H1 (cell line): Measurements from ENCODE around the gene PGBD5. TPM values are rescaled to one million over a fixed set of nuclear protein-coding genes. Genes with fewer than 3 reads are reported as not detected.

Source experiments
- CTCF ChIA-PET: fragments of 300-600 bp; sonication (Branson Sonifier 250); formaldehyde crosslinking; loops from one replicate; lab custom pipeline; 2021; ENCODE audit not compliant: partially characterized antibody; lab: Charles Lee
- POLR2A ChIA-PET: fragments of 300-600 bp; sonication (Branson Sonifier 250); formaldehyde crosslinking; loops from one replicate; lab custom pipeline; 2021; ENCODE audit warnings: inconsistent platforms; ENCODE audit not compliant: partially characterized antibody; lab: Charles Lee
- DNase-seq, 2 experiments: peaks; one replicate each; pipeline versions ENCODE4 v3.0.0 to v3.0.0-alpha.2; 2010 to 2022; ENCODE audit warnings: low spot score in 2 of 2, low read depth in 1 of 2, mixed read lengths in 1 of 2
- FAIRE-seq: peaks from 2 replicates; lab custom pipeline; 2011; peaks lifted over from hg19 to GRCh38; lab: Jason Lieb, UNC
- H2AFZ ChIP-seq: 2 replicates; pipeline ENCODE4 v1.8.1; 2012; ENCODE audit warnings: low read length, inconsistent platforms
- H2AK5ac ChIP-seq: 2 replicates; pipeline ENCODE4 v1.6.1; 2013; ENCODE audit warnings: low read depth, low read length
- H2BK120ac ChIP-seq: replicated peaks from 2 replicates; pipeline ENCODE3; 2013; ENCODE audit warnings: low read depth, low read length, inconsistent platforms
- H2BK12ac ChIP-seq: 2 replicates; pipeline ENCODE4 v1.6.1; 2013; ENCODE audit warnings: low read depth, low read length
- H2BK15ac ChIP-seq: 2 replicates; pipeline ENCODE4 v1.6.1; 2013; ENCODE audit warnings: low read length
- H2BK20ac ChIP-seq: 2 replicates; pipeline ENCODE4 v1.6.1; 2013; ENCODE audit warnings: low read length
- H2BK5ac ChIP-seq: 2 replicates; pipeline ENCODE4 v1.6.1; 2013; ENCODE audit warnings: low read depth, low read length
- H3K14ac ChIP-seq: 2 replicates; pipeline ENCODE4 v1.6.1; 2013; ENCODE audit warnings: inconsistent platforms; ENCODE audit not compliant: insufficient read length
- H3K18ac ChIP-seq: 2 replicates; pipeline ENCODE4 v1.6.1; 2013; ENCODE audit warnings: low read length; ENCODE audit errors: extremely low read depth
- H3K23ac ChIP-seq: 2 replicates; pipeline ENCODE4 v1.6.1; 2013; ENCODE audit warnings: inconsistent platforms; ENCODE audit not compliant: insufficient read length
- H3K23me2 ChIP-seq: 2 replicates; pipeline ENCODE4 v1.6.1; 2013; ENCODE audit warnings: low read depth, low read length
- H3K27ac ChIP-seq: 2 replicates; pipeline ENCODE4 v1.6.1; 2011; ENCODE audit warnings: low read depth, low read length, inconsistent platforms
- H3K27me3 ChIP-seq, 4 experiments: replicated peaks in 1 of 4; 1 replicate in 1 of 4; 2 replicates in 3 of 4; pipeline versions ENCODE4 v1.6.1 to v1.8.1; 2011 to 2013; ENCODE audit warnings: low read length in 3 of 4, mild to moderate bottlenecking in 3 of 4, inconsistent platforms in 2 of 4, mixed read lengths in 2 of 4, moderate library complexity in 1 of 4; ENCODE audit not compliant: control insufficient read depth in 3 of 4, insufficient read depth in 3 of 4; ENCODE audit errors: extremely low read depth in 1 of 4
- H3K36me3 ChIP-seq, 4 experiments: 2 replicates each; pipeline versions ENCODE4 v1.6.1 to v1.8.1; 2011 to 2013; ENCODE audit warnings: mild to moderate bottlenecking in 4 of 4, low read length in 3 of 4, moderate library complexity in 2 of 4, control low read depth in 1 of 4, inconsistent platforms in 1 of 4; ENCODE audit not compliant: insufficient read depth in 4 of 4, control insufficient read depth in 2 of 4
- H3K4ac ChIP-seq: replicated peaks from 2 replicates; pipeline ENCODE3; 2013; ENCODE audit warnings: low read length, low read depth, mixed read lengths, inconsistent platforms; ENCODE audit not compliant: insufficient read length
- H3K4me1 ChIP-seq, 4 experiments: replicated peaks in 1 of 4; 1 replicate in 1 of 4; 2 replicates in 3 of 4; pipeline versions ENCODE4 v1.6.1 to v1.8.1; 2011 to 2013; ENCODE audit warnings: low read length in 3 of 4, inconsistent platforms in 2 of 4, mixed read lengths in 1 of 4; ENCODE audit not compliant: insufficient read depth in 4 of 4, control insufficient read depth in 3 of 4
- H3K4me2 ChIP-seq, 2 experiments: 2 replicates each; pipeline versions ENCODE4 v1.6.1 to v1.8.1; 2011 to 2013; ENCODE audit warnings: low read depth in 2 of 2, low read length in 2 of 2, control low read depth in 1 of 2, inconsistent platforms in 1 of 2, mild to moderate bottlenecking in 1 of 2; ENCODE audit not compliant: insufficient read depth in 1 of 2
- H3K4me3 ChIP-seq, 4 experiments: fragments of 200-600, 300-600 bp in 1 of 4; sonication (generic), shearing (Covaris generic), sonication (Bioruptor Twin) in 1 of 4; 2 replicates each; pipeline versions ENCODE4 v1.5.1 to v1.8.1; 2011 to 2016; ENCODE audit warnings: low read length in 4 of 4, low read depth in 3 of 4, control low read depth in 2 of 4, inconsistent platforms in 2 of 4, mild to moderate bottlenecking in 2 of 4, mixed read lengths in 1 of 4, moderate library complexity in 1 of 4; ENCODE audit not compliant: insufficient read depth in 2 of 4; ENCODE audit errors: extremely low read depth in 1 of 4
- H3K56ac ChIP-seq: replicated peaks from 2 replicates; pipeline ENCODE3; 2013; ENCODE audit warnings: low read depth, mild to moderate bottlenecking, mixed read lengths, low read length, inconsistent platforms; ENCODE audit not compliant: insufficient read length
- H3K79me1 ChIP-seq: 2 replicates; pipeline ENCODE4 v1.6.1; 2013; ENCODE audit warnings: low read depth, low read length, control low read depth
- H3K79me2 ChIP-seq, 2 experiments: 2 replicates each; pipeline versions ENCODE4 v1.6.1 to v1.8.1; 2012 to 2013; ENCODE audit warnings: low read length in 2 of 2, mild to moderate bottlenecking in 2 of 2, inconsistent platforms in 1 of 2; ENCODE audit not compliant: insufficient read depth in 2 of 2, control insufficient read depth in 1 of 2
- H3K9ac ChIP-seq, 4 experiments: replicated peaks in 1 of 4; 1 replicate in 1 of 4; 2 replicates in 3 of 4; pipeline versions ENCODE4 v1.6.1 to v1.8.1; 2011 to 2013; ENCODE audit warnings: low read depth in 3 of 4, low read length in 3 of 4, control low read depth in 2 of 4, mild to moderate bottlenecking in 2 of 4, moderate library complexity in 2 of 4, inconsistent platforms in 1 of 4; ENCODE audit errors: extremely low read depth in 1 of 4
- H3K9me3 ChIP-seq, 2 experiments: 2 replicates each; pipeline versions ENCODE4 v1.6.1 to v1.8.1; 2012 to 2013; ENCODE audit warnings: mild to moderate bottlenecking in 2 of 2, moderate library complexity in 2 of 2, control low read depth in 1 of 2, inconsistent platforms in 1 of 2, low read depth in 1 of 2, low read length in 1 of 2, mixed read lengths in 1 of 2; ENCODE audit not compliant: insufficient read depth in 2 of 2
- H4K20me1 ChIP-seq, 2 experiments: replicated peaks in 1 of 2; 2 replicates each; pipeline versions ENCODE3 to v1.8.1; 2011 to 2013; ENCODE audit warnings: inconsistent platforms in 2 of 2, low read length in 2 of 2, mild to moderate bottlenecking in 1 of 2; ENCODE audit not compliant: insufficient read depth in 2 of 2, control insufficient read depth in 1 of 2
- H4K5ac ChIP-seq: 2 replicates; pipeline ENCODE4 v1.6.1; 2013; ENCODE audit warnings: low read length, low read depth, mixed read lengths, inconsistent platforms; ENCODE audit not compliant: insufficient read length
- H4K8ac ChIP-seq: 2 replicates; pipeline ENCODE4 v1.8.0; 2013; ENCODE audit warnings: mild to moderate bottlenecking, moderate library complexity, low read length, inconsistent platforms; ENCODE audit not compliant: insufficient read depth; ENCODE audit errors: extremely low read depth
- H4K91ac ChIP-seq: replicated peaks from 2 replicates; pipeline ENCODE3; 2013; ENCODE audit warnings: low read length, mixed read lengths, inconsistent platforms; ENCODE audit not compliant: insufficient read length
- ASH2L ChIP-seq: fragments of 200-600, 300-600 bp; sonication (generic); IDR thresholded peaks from one replicate; pipeline ENCODE4 v1.7.1; 2017; ENCODE audit warnings: low read length
- BCL11A ChIP-seq, 2 experiments: IDR thresholded peaks; one replicate each; pipeline ENCODE4 v1.6.1; 2011; ENCODE audit warnings: low read depth in 2 of 2, low read length in 2 of 2, mild to moderate bottlenecking in 2 of 2
- CHD2 ChIP-seq: IDR thresholded peaks from 2 replicates; pipeline ENCODE4 v1.6.1; 2012; ENCODE audit warnings: low read length, improper control_type of control experiment
- EGR1 ChIP-seq: IDR thresholded peaks from 2 replicates; pipeline ENCODE4 v1.6.1; 2011; ENCODE audit warnings: low read depth, low read length, borderline replicate concordance
- GTF2F1 ChIP-seq: IDR thresholded peaks from 2 replicates; pipeline ENCODE4 v1.6.1; 2012; ENCODE audit warnings: low read depth, low read length, improper control_type of control experiment, borderline replicate concordance
- HDAC2 ChIP-seq, 2 experiments: fragments of 300-600 bp in 1 of 2; sonication (generic) in 1 of 2; IDR thresholded peaks; 2 replicates each; pipeline ENCODE4 v1.6.1; 2011 to 2012; ENCODE audit warnings: low read depth in 2 of 2, low read length in 2 of 2, mild to moderate bottlenecking in 2 of 2, moderate library complexity in 2 of 2, borderline replicate concordance in 1 of 2, inconsistent platforms in 1 of 2
- KDM4A ChIP-seq: IDR thresholded peaks from one replicate; pipeline ENCODE4 v1.7.1; 2012; ENCODE audit warnings: low read depth, mild to moderate bottlenecking, moderate library complexity, low read length, inconsistent platforms; ENCODE audit not compliant: severe bottlenecking
- RAD21 ChIP-seq, 2 experiments: IDR thresholded peaks in 1 of 2; conservative IDR thresholded peaks in 1 of 2; 2 replicates each; pipeline ENCODE4 v1.6.1; 2011; ENCODE audit warnings: low read depth in 2 of 2, low read length in 2 of 2, improper control_type of control experiment in 1 of 2, inconsistent platforms in 1 of 2, mild to moderate bottlenecking in 1 of 2, moderate library complexity in 1 of 2
- SP2 ChIP-seq: IDR thresholded peaks from 2 replicates; pipeline ENCODE4 v1.6.1; 2012; ENCODE audit warnings: mild to moderate bottlenecking, low read length, inconsistent platforms
- TCF12 ChIP-seq: IDR thresholded peaks from 2 replicates; pipeline ENCODE4 v1.6.1; 2011; ENCODE audit warnings: low read depth, mild to moderate bottlenecking, low read length
- WGBS, 2 experiments: shearing (Covaris generic) in 1 of 2; methylation state at CpG; one replicate each; pipeline versions ENCODE4 v1.1.6 to v1.1.7; 2013 to 2015; ENCODE audit warnings: low lambda C conversion rate in 2 of 2, mixed read lengths in 2 of 2, inconsistent platforms in 1 of 2, low coverage in 1 of 2, missing lambda C conversion rate in 1 of 2; ENCODE audit not compliant: insufficient replicate concordance in 2 of 2, insufficient coverage in 1 of 2, insufficient read length in 1 of 2; ENCODE audit errors: extremely low coverage in 1 of 2, missing lambda C conversion rate in 1 of 2; 5-methylcytosine and 5-hydroxymethylcytosine counted together
- polyA plus RNA-seq, 7 experiments: library from polyadenylated mRNA; depleted of rRNA in 3 of 7; stranded (reverse) in 5 of 7; unstranded in 2 of 7; fragments of >200 nt in 5 of 7; fragments of 200-250 nt in 2 of 7; gene quantifications; 1 replicate in 5 of 7; 2 replicates in 1 of 7; 4 replicates in 1 of 7; pipeline versions ENCODE4 v1.2.1 to v1.2.3, GENCODE V29; 2011 to 2013; ENCODE audit warnings: missing spikeins in 2 of 7, mixed read lengths in 2 of 7
- total RNA-seq: library from RNA; stranded (reverse); fragmentation: NEBNext Ultra II Directional; extraction: Animal tissue kit (Norgen Biotek cat#: 25700); gene quantifications from 2 replicates; pipeline ENCODE4 v1.2.1, GENCODE V29; 2021

PGBD5 gene
- total and polyA plus RNA-seq, 2 of the 8 experiments (the other 6 are each of a cell fraction or from before 2014, with no cell fraction given) = 16.3 to 18.4 TPM

DNA sequence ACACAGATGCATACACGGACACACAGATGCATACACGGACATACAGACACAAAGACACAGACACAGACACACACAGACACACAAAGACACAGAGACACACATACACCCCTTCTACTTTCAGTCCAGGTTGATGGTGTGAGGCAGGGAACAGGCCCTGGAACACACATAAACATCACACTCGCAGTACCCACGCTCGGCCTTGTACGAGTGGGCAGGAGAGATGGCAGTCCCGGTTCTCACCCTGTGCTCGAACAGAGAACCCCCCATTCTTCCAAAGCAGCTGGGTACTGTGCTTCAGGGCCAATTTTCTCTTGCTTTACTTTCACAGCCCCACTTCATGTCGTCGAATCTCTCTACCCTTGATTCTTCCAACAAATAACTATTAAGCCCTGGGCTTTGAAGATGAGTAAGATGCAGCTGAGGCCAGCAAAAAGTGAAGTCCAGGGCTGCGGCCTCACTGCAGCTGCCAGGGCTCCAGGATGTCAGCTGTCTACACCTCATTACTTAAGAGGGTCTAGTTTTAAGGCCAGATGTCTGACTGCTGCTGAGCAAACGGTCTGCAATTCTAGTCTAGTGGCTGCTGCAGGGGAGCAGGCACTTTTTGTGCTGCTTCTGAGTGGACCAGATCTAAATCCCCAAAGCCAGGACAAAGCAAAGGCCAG lies 90.1 kb downstream of the PGBD5 start:
- H3K56ac ChIP-seq = no peak overlapping the region
- H2BK20ac ChIP-seq = no peak overlapping the region
- no peak overlapping the region for H3K27ac ChIP-seq
- H2BK12ac ChIP-seq = no peak overlapping the region
- POLR2A ChIA-PET = interaction anchor here (1.5 kb wide), 1 partner anchor 9 kb away, joined by 3 read pairs; no protein-coding TSS in a partner anchor
- no peak overlapping the region for H3K4ac ChIP-seq
- no peaks in the 10 kb centered on the region for H3K79me2 ChIP-seq
- peaks cover 0 to 5% of the 10 kb centered on the region in 2 experiments for H4K20me1 ChIP-seq
- H4K8ac ChIP-seq = no peak overlapping the region
- H3K27me3 ChIP-seq = no peaks in the 10 kb centered on the region
- no peak overlapping the region for H2AFZ ChIP-seq
- CTCF ChIA-PET = no interaction called here
- no peak overlapping the region for H3K4me3 ChIP-seq
- TF ChIP-seq CHD2 (no peak), BCL11A (IDR thresholded peaks at IDR 0.05; ENCODE audit: low read depth in 2 of 2, low read length in 2 of 2) (no peak), EGR1 (no peak), KDM4A (no peak), ASH2L (no peak), SP2 (no peak), RAD21 (IDR thresholded peaks at IDR 0.05 in 1 of 2, conservative IDR thresholded peaks at IDR 0.05 in 1 of 2; ENCODE audit: low read depth in 2 of 2, low read length in 2 of 2) (no peak), HDAC2 (IDR thresholded peaks at IDR 0.05; ENCODE audit: borderline replicate concordance in 1 of 2, low read depth in 2 of 2, low read length in 2 of 2) (no peak), TCF12 (no peak), GTF2F1 (no peak)
- H2BK15ac ChIP-seq = no peak overlapping the region
- no peak overlapping the region for H3K9ac ChIP-seq
- H3K4me1 ChIP-seq = peaks cover 3 to 17% (median 9%) of the 10 kb centered on the region in 4 experiments
- no peak overlapping the region for H4K91ac ChIP-seq
- no peak overlapping the region for H3K14ac ChIP-seq
- H3K23me2 ChIP-seq = peaks cover 5% of the 10 kb centered on the region; the same call in 1 of the 2 replicates
- no peaks in the 10 kb centered on the region for H3K9me3 ChIP-seq
- FAIRE-seq (no peak), DNase-seq (no peak)
- no peak overlapping the region for H2BK5ac ChIP-seq
- no peak overlapping the region for H2BK120ac ChIP-seq
- no peaks in the 10 kb centered on the region for H3K36me3 ChIP-seq
- H4K5ac ChIP-seq = no peak overlapping the region
- H3K4me2 ChIP-seq = no peak overlapping the region
- WGBS, 2 experiments = 88% methylated on average over 12 of the region's 12 CpGs; no CpG with 5 or more reads in 1 of the 2 experiments
- no peak overlapping the region for H3K18ac ChIP-seq
- H3K79me1 ChIP-seq = no peaks in the 10 kb centered on the region
- no peak overlapping the region for H2AK5ac ChIP-seq
- no peak overlapping the region for H3K23ac ChIP-seq
